BLaER1 (cell line): ENCODE data around the gene SLC16A10.
A peak's percentile ranks its signal among the peaks of the same experiment; 100 is the strongest.

Source experiments
- H3K27ac ChIP-seq: shearing (Covaris generic); formaldehyde crosslinking; 2 replicates; pipeline ENCODE4 v1.8.1; 2022
- H3K27me3 ChIP-seq: shearing (Covaris generic); formaldehyde crosslinking; 2 replicates; pipeline ENCODE4 v1.8.1; 2022
- H3K36me3 ChIP-seq: shearing (Covaris generic); formaldehyde crosslinking; 2 replicates; pipeline ENCODE4 v1.8.1; 2022
- H3K4me1 ChIP-seq: shearing (Covaris generic); formaldehyde crosslinking; 2 replicates; pipeline ENCODE4 v1.8.1; 2022
- H3K4me2 ChIP-seq: shearing (Covaris generic); formaldehyde crosslinking; 2 replicates; pipeline ENCODE4 v1.8.1; 2022
- H3K4me3 ChIP-seq: shearing (Covaris generic); formaldehyde crosslinking; 2 replicates; pipeline ENCODE4 v1.8.1; 2022
- H3K9ac ChIP-seq: shearing (Covaris generic); formaldehyde crosslinking; 2 replicates; pipeline ENCODE4 v1.8.1; 2022
- H3K9me3 ChIP-seq: shearing (Covaris generic); formaldehyde crosslinking; 2 replicates; pipeline ENCODE4 v1.8.1; 2022
- H4K20me1 ChIP-seq: shearing (Covaris generic); formaldehyde crosslinking; 2 replicates; pipeline ENCODE4 v1.8.1; 2022
- Cebpa-rat ChIP-seq: shearing (Covaris generic); IDR thresholded peaks from 2 replicates; pipeline ENCODE4 v1.8.1; 2022

The SLC16A10 gene

DNA sequence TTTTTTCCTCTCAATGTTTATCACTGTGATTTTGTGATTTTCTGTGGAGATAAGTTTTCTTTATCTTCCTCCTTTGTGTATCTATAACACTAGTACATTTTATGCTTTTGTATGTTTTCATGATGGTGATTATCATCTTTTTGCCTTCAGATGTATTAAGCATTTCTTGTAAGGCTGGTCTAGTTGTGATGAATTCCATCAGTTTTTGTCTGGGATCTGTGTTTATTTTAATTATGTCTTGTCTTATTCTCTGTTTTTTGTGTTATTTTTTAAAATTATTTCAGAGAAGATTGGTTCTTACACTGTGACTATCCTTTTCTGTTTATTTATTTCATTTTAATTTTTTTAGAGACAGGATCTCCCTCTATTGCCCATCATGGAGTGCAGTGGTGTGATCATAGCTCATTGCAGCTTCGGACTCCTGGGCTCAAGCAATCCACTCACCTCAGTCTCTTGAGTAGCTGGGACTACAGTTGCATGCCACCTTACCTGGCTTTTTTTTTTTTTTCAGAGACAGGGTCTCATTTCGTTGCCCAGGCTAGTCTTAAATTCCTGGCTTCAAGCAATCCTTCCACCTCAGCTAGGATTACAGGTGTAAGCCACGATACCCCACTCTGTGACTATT lies 187.4 kb downstream of the SLC16A10 start:
- no peak overlapping the region for H3K4me2 ChIP-seq
- H3K27ac ChIP-seq: no peak overlapping the region
- no peaks in the 10 kb centered on the region for H3K27me3 ChIP-seq
- peaks cover 83% of the 10 kb centered on the region for H3K9me3 ChIP-seq
- peak overlapping the region; percentile 41; the same call in 1 of the 2 replicates for H3K4me3 ChIP-seq
- H4K20me1 ChIP-seq: no peaks in the 10 kb centered on the region
- H3K4me1 ChIP-seq: no peaks in the 10 kb centered on the region
- no peak for TF ChIP-seq Cebpa-rat
- peaks cover 92% of the 10 kb centered on the region for H3K36me3 ChIP-seq
- H3K9ac ChIP-seq: no peak overlapping the region

GRCh38 chr6:111276335-111276734 lies 189.0 kb downstream of the SLC16A10 start:
- Histone ChIP-seq H3K4me2 (no peak overlapping the region), H3K27ac (no peak overlapping the region), H4K20me1 (no peaks in the 10 kb centered on the region), H3K9ac (no peak overlapping the region), H3K4me1 (no peaks in the 10 kb centered on the region), H3K36me3 (peaks cover 94% of the 10 kb centered on the region), H3K9me3 (peaks cover 70% of the 10 kb centered on the region), H3K4me3 (no peak overlapping the region), H3K27me3 (no peaks in the 10 kb centered on the region)
- no peak for TF ChIP-seq Cebpa-rat

- Histone ChIP-seq H3K27me3 (no peaks in the 10 kb centered on the region), H3K9me3 (peaks cover 72% of the 10 kb centered on the region), H3K4me1 (no peaks in the 10 kb centered on the region), H3K4me3 (no peak overlapping the region), H3K27ac (no peak overlapping the region), H3K4me2 (no peak overlapping the region), H4K20me1 (no peaks in the 10 kb centered on the region), H3K9ac (no peak overlapping the region), H3K36me3 (peaks cover 98% of the 10 kb centered on the region)
- TF ChIP-seq Cebpa-rat: no peak
These were observed 189.4 kb downstream of the SLC16A10 start for GRCh38 chr6:111276736-111277135.

- no peak overlapping the region for H3K27ac ChIP-seq
- no peak for TF ChIP-seq Cebpa-rat
- H4K20me1 ChIP-seq: no peaks in the 10 kb centered on the region
- H3K9me3 ChIP-seq: peaks cover 69% of the 10 kb centered on the region
- H3K36me3 ChIP-seq: peaks cover 97% of the 10 kb centered on the region
- no peak overlapping the region for H3K9ac ChIP-seq
- no peak overlapping the region for H3K4me3 ChIP-seq
- H3K27me3 ChIP-seq: no peaks in the 10 kb centered on the region
- no peaks in the 10 kb centered on the region for H3K4me1 ChIP-seq
- H3K4me2 ChIP-seq: no peak overlapping the region
These were observed 190.5 kb downstream of the SLC16A10 start for GRCh38 chr6:111277819-111278218.

- Histone ChIP-seq H3K4me3 (no peak overlapping the region), H3K9ac (no peak overlapping the region), H3K4me2 (no peak overlapping the region), H3K36me3 (peaks cover 97% of the 10 kb centered on the region), H3K9me3 (peaks cover 68% of the 10 kb centered on the region), H3K4me1 (no peaks in the 10 kb centered on the region), H3K27me3 (no peaks in the 10 kb centered on the region), H4K20me1 (no peaks in the 10 kb centered on the region), H3K27ac (no peak overlapping the region)
- no peak for TF ChIP-seq Cebpa-rat
These were observed 191.4 kb downstream of the SLC16A10 start for GRCh38 chr6:111278731-111279130.

DNA sequence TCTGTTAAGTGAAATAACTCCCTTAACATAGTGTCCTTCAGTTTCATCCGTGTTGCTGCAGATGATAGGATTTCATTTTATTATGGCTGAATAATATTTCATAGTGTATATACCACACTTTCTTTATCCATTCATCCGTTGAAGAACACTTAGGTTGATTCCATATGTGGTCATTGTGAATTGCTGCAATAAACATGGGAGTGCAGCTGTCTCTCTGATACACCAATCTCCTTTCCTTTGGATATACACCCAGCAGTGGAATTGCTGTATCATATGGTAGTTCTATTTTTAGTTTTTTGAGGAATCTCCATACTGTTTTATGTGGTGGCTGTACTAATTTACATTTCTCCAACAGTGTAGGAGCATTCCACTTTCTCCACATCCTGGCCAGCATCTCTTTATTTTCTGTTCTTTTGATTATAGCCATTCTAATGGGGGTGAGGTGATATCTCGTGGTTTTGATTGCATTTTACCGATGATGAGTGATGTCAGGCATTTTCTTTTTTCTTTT lies 193.2 kb downstream of the SLC16A10 start:
- H3K4me2 ChIP-seq: no peak overlapping the region
- H3K9me3 ChIP-seq: peaks cover 50% of the 10 kb centered on the region
- no peak overlapping the region for H3K4me3 ChIP-seq
- H4K20me1 ChIP-seq: no peaks in the 10 kb centered on the region
- no peaks in the 10 kb centered on the region for H3K4me1 ChIP-seq
- no peaks in the 10 kb centered on the region for H3K27me3 ChIP-seq
- H3K36me3 ChIP-seq: peaks cover 82% of the 10 kb centered on the region
- no peak for TF ChIP-seq Cebpa-rat
- no peak overlapping the region for H3K9ac ChIP-seq
- no peak overlapping the region for H3K27ac ChIP-seq
